Gastrocnemius medialis (tissue), 4 donors: Measurements from ENCODE around the gene TMCO4. TPM values are rescaled to one million over a fixed set of nuclear protein-coding genes. Genes with fewer than 3 reads are reported as not detected.
A peak's percentile ranks its signal among the peaks of the same experiment; 100 is the strongest.
"Not testable (repeated sequence)": the region's sequence is repeated elsewhere in the genome, so short reads cannot be mapped to it uniquely, and the experiment has no call there.

ENCODE experiments used
- ATAC-seq, 2 donors: fragments of 150-250 bp; one replicate each; pipeline ENCODE4 v1.9.1; 2016
- DNase-seq, 2 donors: peaks; one replicate each; pipeline ENCODE4 v3.0.0-alpha.2; 2019
- H3K27ac ChIP-seq, 4 donors: fragments of 200-600 bp; sonication (generic); 1 replicate in 1 of 4; 2 replicates in 3 of 4; pipeline ENCODE4 v1.5.1; 2016 to 2018; ENCODE audit warnings: mild to moderate bottlenecking in 2 of 4, moderate library complexity in 1 of 4
- H3K27me3 ChIP-seq, 3 donors: fragments of 200-600 bp; sonication (generic) in 2 of 3; 1 replicate in 1 of 3; 2 replicates in 2 of 3; pipeline versions ENCODE4 v1.5.1 to v1.6.0; 2016 to 2019; ENCODE audit warnings: mild to moderate bottlenecking in 1 of 3, moderate library complexity in 1 of 3
- H3K36me3 ChIP-seq, 2 donors: fragments of 200-600 bp; sonication (generic) in 1 of 2; one replicate each; pipeline ENCODE4 v1.5.1; 2017 to 2018
- H3K4me1 ChIP-seq, 2 donors: fragments of 200-600 bp; sonication (generic) in 1 of 2; one replicate each; pipeline ENCODE4 v1.5.1; 2016 to 2017; ENCODE audit warnings: mild to moderate bottlenecking in 2 of 2
- H3K4me3 ChIP-seq, 4 donors: fragments of 200-600 bp; sonication (generic) in 3 of 4; 1 replicate in 1 of 4; 2 replicates in 3 of 4; pipeline ENCODE4 v1.5.1; 2016 to 2019; ENCODE audit warnings: mild to moderate bottlenecking in 2 of 4
- H3K9me3 ChIP-seq, 3 donors: fragments of 200-600 bp; sonication (generic) in 2 of 3; 1 replicate in 1 of 3; 2 replicates in 2 of 3; pipeline ENCODE4 v1.5.1; 2016 to 2019
- CTCF ChIP-seq, 5 experiments: fragments of 450-650 bp in 3 of 5; fragments of 200-600 bp in 2 of 5; sonication (generic) in 2 of 5; IDR thresholded peaks in 4 of 5; conservative IDR thresholded peaks in 1 of 5; 1 replicate in 4 of 5; 2 replicates in 1 of 5; pipeline ENCODE4 v1.5.1; 2016 to 2019; ENCODE audit warnings: antibody characterized with exemption in 5 of 5, mild to moderate bottlenecking in 3 of 5, moderate library complexity in 3 of 5
- POLR2A ChIP-seq, 2 donors: fragments of 450-650 bp; IDR thresholded peaks; one replicate each; pipeline ENCODE4 v1.6.1; 2017; ENCODE audit warnings: antibody characterized with exemption in 2 of 2, mild to moderate bottlenecking in 2 of 2, moderate library complexity in 2 of 2
- in situ Hi-C, 4 donors: fragments of 200-750 bp; cut with MboI; loops; one replicate each; pipeline versions ENCODE4 v1.15.0 to v1.8.0; 2017; ENCODE audit warnings: low sequenced_read_pairs in 4 of 4
- intact Hi-C: fragments of 100-400 bp; cut with DNase I; formaldehyde crosslinking; loops from one replicate; pipeline ENCODE4 v1.15.1; 2023; ENCODE audit warnings: low total_unique reads
- total RNA-seq, 4 donors: library from RNA; depleted of rRNA; stranded (reverse); fragments of >200 nt; gene quantifications; one replicate each; pipeline versions ENCODE4 v1.1.0 to v1.2.3, GENCODE V29; 2016

TMCO4 gene
- total RNA-seq: 1 to 10 TPM in 3 of 4 donors, under 1 TPM in 1; 0.95 to 3.9 (median 2.4) TPM

- peak in 1 of 2 donors; percentile 25 for DNase-seq
- intact Hi-C loops: no loop called here
- peak; percentile 63 to 79 for ATAC-seq
- Histone ChIP-seq H3K4me3 (peak within 1 kb of the TSS; percentile 64 to 83 (median 70)), H3K4me1 (peaks cover 0 to 7% of the 10 kb centered on the region in 2 donors), H3K27me3 (no peaks in the 10 kb centered on the region), H3K36me3 (no peaks in the 10 kb centered on the region), H3K9me3 (no peaks in the 10 kb centered on the region), H3K27ac (peak within 1 kb of the TSS; percentile 54 to 71 (median 66))
- in situ Hi-C loops: no loop called here
- TF ChIP-seq CTCF (IDR thresholded peaks at IDR 0.05 in 4 of 5, conservative IDR thresholded peaks at IDR 0.05 in 1 of 5) (peak in 3 of 5 experiments; percentile 13 to 23 (median 19)), POLR2A (IDR thresholded peaks at IDR 0.05) (no peak)
Observed at GRCh38 chr1:19799230-19800075, at the start of gene TMCO4. TSS of gene TMCO4 (minus strand) at chr1:19799916. CDS start at chr1:19780758, 19,158 bp downstream.

- H3K4me1 ChIP-seq, DNase-seq, H3K36me3 ChIP-seq, H3K9me3 ChIP-seq, in situ Hi-C loops, intact Hi-C loops, H3K27ac ChIP-seq, H3K4me3 ChIP-seq, H3K27me3 ChIP-seq, ATAC-seq: not testable (repeated sequence)
Observed at GRCh38 chr1:19849307-19849706, 49.6 kb upstream of the TMCO4 start.

GRCh38 chr1:19847334-19847733, 47.6 kb upstream of the TMCO4 start:
- H3K36me3 ChIP-seq, in situ Hi-C loops, H3K27ac ChIP-seq, H3K4me1 ChIP-seq, H3K9me3 ChIP-seq, intact Hi-C loops, H3K4me3 ChIP-seq, H3K27me3 ChIP-seq, DNase-seq, ATAC-seq: not testable (repeated sequence)

- no peaks in the 10 kb centered on the region for H3K27me3 ChIP-seq
- H3K9me3 ChIP-seq: no peaks in the 10 kb centered on the region
- ATAC-seq (no peak), DNase-seq (no peak)
- no peak overlapping the region for H3K4me3 ChIP-seq
- H3K27ac ChIP-seq: no peak overlapping the region
- intact Hi-C loops: no loop called here
- in situ Hi-C loops: no loop called here
- H3K36me3 ChIP-seq: no peaks in the 10 kb centered on the region
- TF ChIP-seq POLR2A (IDR thresholded peaks at IDR 0.05) (no peak), CTCF (IDR thresholded peaks at IDR 0.05 in 4 of 5, conservative IDR thresholded peaks at IDR 0.05 in 1 of 5) (no peak)
- H3K4me1 ChIP-seq: no peaks in the 10 kb centered on the region
Observed at GRCh38 chr1:19846338-19846737, 46.6 kb upstream of the TMCO4 start.

- in situ Hi-C loops: no loop called here
- ATAC-seq (no peak), DNase-seq (no peak)
- intact Hi-C loops: no loop called here
- H3K27ac ChIP-seq: no peak overlapping the region
- H3K4me1 ChIP-seq: no peaks in the 10 kb centered on the region
- no peaks in the 10 kb centered on the region for H3K27me3 ChIP-seq
- H3K36me3 ChIP-seq: no peaks in the 10 kb centered on the region
- H3K4me3 ChIP-seq: no peak overlapping the region
- TF ChIP-seq CTCF (IDR thresholded peaks at IDR 0.05 in 4 of 5, conservative IDR thresholded peaks at IDR 0.05 in 1 of 5): no peak
- TF ChIP-seq POLR2A (IDR thresholded peaks at IDR 0.05): no peak
- no peaks in the 10 kb centered on the region for H3K9me3 ChIP-seq
Observed at GRCh38 chr1:19845555-19845954, 45.8 kb upstream of the TMCO4 start.
